Activated CD4-positive, alpha-beta T cell treated with anti-CD3 and anti-CD28 coated beads, Interleukin-2, amount 10 ng/mL, durations not matched to agents 7 days and 5 days (primary cell): ENCODE data around the gene LPAR2. TPM values are rescaled to one million over a fixed set of nuclear protein-coding genes. Genes with fewer than 3 reads are reported as not detected.

ENCODE experiments used
- CTCF ChIA-PET: fragments of 350-600 bp; sonication (Branson Sonifier 250); formaldehyde crosslinking; loops from one replicate; lab custom pipeline; 2021; ENCODE audit warnings: antibody characterized with exemption; lab: Charles Lee
- POLR2A ChIA-PET: fragments of 350-600 bp; sonication (Branson Sonifier 250); formaldehyde crosslinking; loops from one replicate; lab custom pipeline; 2021; ENCODE audit warnings: antibody characterized with exemption; lab: Charles Lee
- DNase-seq: peaks from one replicate; pipeline ENCODE4 v3.0.0-alpha.2; 2020
- H3K27ac Mint-ChIP-seq: one replicate; pipeline ENCODE4 v1.8.0; 2021; ENCODE audit warnings: mild to moderate bottlenecking, moderate library complexity, mixed read lengths
- H3K27me3 Mint-ChIP-seq: one replicate; pipeline ENCODE4 v1.8.0; 2021; ENCODE audit warnings: mixed read lengths
- H3K36me3 Mint-ChIP-seq: one replicate; pipeline ENCODE4 v1.8.0; 2021; ENCODE audit warnings: low read depth, mixed read lengths
- H3K4me1 Mint-ChIP-seq: one replicate; pipeline ENCODE4 v1.8.0; 2021; ENCODE audit warnings: mixed read lengths
- H3K4me3 Mint-ChIP-seq: one replicate; pipeline ENCODE4 v1.8.0; 2021; ENCODE audit warnings: mild to moderate bottlenecking, moderate library complexity, mixed read lengths
- H3K9me3 Mint-ChIP-seq: one replicate; pipeline ENCODE4 v1.8.0; 2021; ENCODE audit warnings: mixed read lengths
- total RNA-seq, 2 experiments: library from RNA; stranded (reverse); gene quantifications; one replicate each; pipeline ENCODE4 v1.2.3, GENCODE V29; 2021

Gene LPAR2
- total RNA-seq, 2 experiments from 2014 or later = 54.1 to 59.4 TPM

DNA sequence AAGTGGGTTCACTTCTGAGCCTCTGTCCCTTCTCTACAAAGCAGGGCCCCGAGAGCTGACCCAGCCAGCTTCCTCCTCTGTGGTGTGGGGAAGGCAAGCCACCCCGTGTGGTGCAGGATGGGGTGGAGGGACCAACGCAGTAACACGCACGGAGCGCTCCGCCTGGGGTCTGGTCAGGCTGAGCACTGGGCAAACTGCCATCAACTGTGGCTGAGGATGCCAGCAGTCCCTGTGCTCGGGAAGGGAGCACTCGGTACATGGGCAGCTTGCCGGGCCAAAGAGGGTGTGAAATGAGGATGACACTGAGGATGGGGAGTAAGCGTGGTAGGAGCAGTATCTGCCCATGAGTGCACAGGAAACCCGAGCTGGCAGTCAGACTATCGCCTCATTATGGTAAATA lies 23.1 kb upstream of the LPAR2 start:
- Mint-ChIP-seq H3K27ac (no peak overlapping the region), H3K36me3 (peaks cover 54% of the 10 kb centered on the region), H3K4me1 (no peaks in the 10 kb centered on the region), H3K27me3 (no peaks in the 10 kb centered on the region), H3K4me3 (no peak overlapping the region), H3K9me3 (no peaks in the 10 kb centered on the region)
- CTCF ChIA-PET = interaction anchor here (0.7 to 2.5 kb wide), 4 partner anchors 9 to 559 kb away, joined by 3 to 6 read pairs (median 4); no protein-coding TSS in a partner anchor
- DNase-seq = no peak
- POLR2A ChIA-PET = interaction anchor here (0.5 kb wide), 1 partner anchor 317 kb away, joined by 4 read pairs; no protein-coding TSS in a partner anchor

DNA sequence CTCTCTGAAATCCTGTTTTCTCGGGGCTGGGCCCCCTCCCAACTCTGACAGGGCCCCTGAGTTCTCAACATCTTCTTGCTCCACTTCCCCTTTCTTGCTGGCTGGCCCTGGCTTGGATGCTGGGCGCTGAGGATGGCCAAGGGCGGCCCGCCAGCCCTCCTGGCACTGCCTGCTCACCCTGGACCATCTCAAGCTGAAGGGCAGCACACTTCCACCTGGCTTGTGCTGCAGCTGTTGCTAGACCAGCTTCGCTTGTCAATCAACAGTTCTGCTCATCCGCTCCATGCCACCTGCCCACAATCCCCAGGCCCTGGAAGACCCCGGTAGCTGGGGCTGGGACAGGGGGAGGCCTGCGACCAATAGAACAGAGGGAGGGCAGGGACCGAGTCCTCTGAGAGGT lies 22.3 kb upstream of the LPAR2 start:
- no peaks in the 10 kb centered on the region for H3K4me1 Mint-ChIP-seq
- no peak overlapping the region for H3K4me3 Mint-ChIP-seq
- H3K27ac Mint-ChIP-seq = peak overlapping the region; percentile 50
- CTCF ChIA-PET = interaction anchor here (0.5 to 2.5 kb wide), 3 partner anchors 10 to 320 kb away, joined by 3 to 6 read pairs (median 5); no protein-coding TSS in a partner anchor
- no peak for DNase-seq
- H3K9me3 Mint-ChIP-seq = no peaks in the 10 kb centered on the region
- POLR2A ChIA-PET = interaction anchor here (0.5 kb wide), 1 partner anchor 317 kb away, joined by 4 read pairs; no protein-coding TSS in a partner anchor
- no peaks in the 10 kb centered on the region for H3K27me3 Mint-ChIP-seq
- peaks cover 58% of the 10 kb centered on the region for H3K36me3 Mint-ChIP-seq

DNA sequence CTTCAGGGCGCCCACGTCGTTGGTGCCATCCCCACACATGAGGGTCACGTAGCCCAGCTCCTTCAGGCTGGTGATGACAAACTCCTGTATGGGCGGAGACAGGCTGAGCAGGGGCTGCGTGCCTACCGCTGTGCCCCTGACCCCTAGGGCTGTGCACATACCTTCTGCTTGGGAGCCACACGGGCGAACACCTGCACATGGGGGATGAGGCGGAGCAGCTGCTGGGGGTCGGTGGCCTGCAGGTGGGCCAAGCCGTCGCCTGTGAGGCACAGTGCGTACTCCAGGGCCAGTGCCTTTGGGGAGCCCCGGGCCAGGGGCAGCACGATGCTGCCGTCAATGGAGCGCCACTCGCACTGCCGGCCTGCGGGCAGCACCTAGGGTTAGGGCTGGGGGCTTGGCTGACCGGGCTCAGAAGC lies 21.6 kb upstream of the LPAR2 start:
- no peak overlapping the region for H3K4me3 Mint-ChIP-seq
- H3K36me3 Mint-ChIP-seq = peaks cover 59% of the 10 kb centered on the region
- DNase-seq = no peak
- no peak overlapping the region for H3K27ac Mint-ChIP-seq
- ChIA-PET POLR2A (no interaction called here), CTCF (interaction anchor here (1.6 to 2.5 kb wide), 2 partner anchors 8 to 11 kb away, joined by 4 to 5 read pairs; no protein-coding TSS in a partner anchor)
- no peaks in the 10 kb centered on the region for H3K27me3 Mint-ChIP-seq
- H3K4me1 Mint-ChIP-seq = peaks cover 1% of the 10 kb centered on the region
- H3K9me3 Mint-ChIP-seq = no peaks in the 10 kb centered on the region

DNA sequence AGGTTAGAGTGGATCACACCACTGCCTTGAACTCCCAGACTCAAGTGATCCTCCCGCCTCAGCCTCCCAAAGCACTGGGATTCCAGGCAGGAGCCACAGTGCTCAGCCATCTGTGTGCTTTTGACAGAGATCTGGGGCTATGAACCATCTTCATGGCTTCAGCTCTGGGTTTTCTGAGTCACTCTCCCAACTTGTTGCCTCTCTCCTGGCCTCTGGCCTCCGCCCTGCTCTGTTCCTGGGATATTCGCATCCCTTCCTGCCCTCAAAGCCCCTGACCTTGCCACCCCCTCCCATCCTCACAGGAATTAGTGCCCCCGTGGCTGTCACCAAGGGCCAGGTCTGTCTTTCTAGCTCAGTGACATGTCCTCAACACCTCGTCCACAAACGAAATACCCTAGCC lies 21.1 kb upstream of the LPAR2 start:
- Mint-ChIP-seq H3K4me3 (no peak overlapping the region), H3K36me3 (peaks cover 58% of the 10 kb centered on the region), H3K27ac (no peak overlapping the region), H3K27me3 (no peaks in the 10 kb centered on the region), H3K4me1 (peaks cover 2% of the 10 kb centered on the region), H3K9me3 (no peaks in the 10 kb centered on the region)
- POLR2A ChIA-PET = no interaction called here
- DNase-seq = no peak
- CTCF ChIA-PET = interaction anchor here (1.6 to 2.5 kb wide), 2 partner anchors 9 to 11 kb away, joined by 4 to 5 read pairs; no protein-coding TSS in a partner anchor

DNA sequence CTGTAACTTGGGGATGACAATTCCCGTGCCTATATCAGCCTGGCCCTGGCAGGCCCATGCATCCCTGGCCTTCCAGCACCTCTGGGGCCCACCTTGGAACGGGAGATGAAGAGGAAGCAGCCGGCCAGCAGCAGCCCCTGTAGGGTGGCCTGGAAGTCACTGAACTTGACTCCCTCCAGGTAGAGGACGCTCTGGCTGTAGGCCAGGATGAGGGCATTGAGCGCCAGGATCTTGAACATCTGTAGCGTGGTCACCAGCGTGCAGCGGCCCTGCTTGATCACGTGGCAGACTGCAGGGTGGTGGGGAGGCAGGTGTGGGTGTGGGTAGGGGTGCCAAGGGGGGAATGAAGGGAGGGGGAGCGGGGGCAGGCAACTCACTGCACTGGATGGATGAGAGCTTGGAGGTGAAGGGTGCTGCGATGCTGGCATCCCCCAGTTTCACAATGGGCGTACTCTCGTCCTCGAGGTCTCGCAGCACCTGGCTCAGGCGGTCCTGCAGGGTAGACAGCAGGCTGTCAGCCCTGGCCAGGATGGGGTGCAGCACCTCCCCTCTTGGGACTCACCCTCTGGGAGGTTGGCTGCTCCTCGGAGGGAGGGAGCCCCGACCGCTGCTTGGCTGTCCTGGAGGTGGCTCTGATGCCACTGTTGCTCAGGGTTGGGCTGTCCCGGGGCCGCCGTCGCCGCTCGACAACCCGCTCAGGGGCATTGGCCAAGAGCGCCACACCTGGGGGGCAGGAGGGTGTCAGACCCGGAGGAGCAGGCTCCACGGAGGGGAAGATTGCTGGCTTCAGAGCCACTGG lies 19.2 kb upstream of the LPAR2 start:
- Mint-ChIP-seq H3K36me3 (peaks cover 50% of the 10 kb centered on the region), H3K9me3 (no peaks in the 10 kb centered on the region), H3K27me3 (no peaks in the 10 kb centered on the region), H3K27ac (no peak overlapping the region), H3K4me1 (peaks cover 9% of the 10 kb centered on the region), H3K4me3 (no peak overlapping the region)
- DNase-seq = no peak
- ChIA-PET CTCF (no interaction called here), POLR2A (no interaction called here)

DNA sequence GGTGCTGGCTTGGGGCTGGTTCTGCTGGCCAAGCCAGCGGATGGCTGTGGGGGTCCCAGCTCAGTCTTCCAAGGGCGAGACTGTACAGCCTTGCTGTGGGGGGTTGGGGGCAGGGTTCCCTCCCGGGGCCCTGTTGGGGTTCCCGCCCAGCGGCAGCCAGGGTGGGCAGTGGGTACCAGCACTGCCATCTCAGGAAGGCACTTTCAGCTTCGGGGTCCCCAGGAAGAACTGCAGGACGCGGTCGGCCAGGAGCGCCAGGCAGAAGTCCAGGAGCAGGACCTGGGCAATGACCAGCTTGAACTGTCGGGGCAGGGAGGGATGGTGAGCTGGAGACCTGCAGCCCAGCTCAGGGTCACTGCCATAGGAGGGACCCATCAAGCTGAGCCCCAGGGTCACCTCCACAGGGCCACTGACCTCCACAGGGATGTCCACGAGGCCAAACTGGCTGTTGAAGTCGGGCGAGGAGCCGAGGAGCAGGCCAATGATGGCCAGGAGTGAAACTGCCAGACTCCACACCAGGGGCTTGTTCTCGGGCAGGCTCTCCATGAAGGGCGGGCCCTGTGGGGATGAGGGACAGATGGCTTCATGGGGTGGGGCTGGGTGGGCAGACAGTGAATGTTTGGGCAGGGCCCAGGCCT lies 17.3 kb upstream of the LPAR2 start:
- DNase-seq = no peak
- CTCF ChIA-PET = interaction anchor here (2.6 to 3.1 kb wide), 2 partner anchors 16 to 113 kb away, joined by 16 to 19 read pairs; no protein-coding TSS in a partner anchor
- peaks cover 16% of the 10 kb centered on the region for H3K4me1 Mint-ChIP-seq
- H3K27me3 Mint-ChIP-seq = no peaks in the 10 kb centered on the region
- H3K9me3 Mint-ChIP-seq = no peaks in the 10 kb centered on the region
- POLR2A ChIA-PET = no interaction called here
- peaks cover 40% of the 10 kb centered on the region for H3K36me3 Mint-ChIP-seq
- no peak overlapping the region for H3K27ac Mint-ChIP-seq
- H3K4me3 Mint-ChIP-seq = no peak overlapping the region

DNA sequence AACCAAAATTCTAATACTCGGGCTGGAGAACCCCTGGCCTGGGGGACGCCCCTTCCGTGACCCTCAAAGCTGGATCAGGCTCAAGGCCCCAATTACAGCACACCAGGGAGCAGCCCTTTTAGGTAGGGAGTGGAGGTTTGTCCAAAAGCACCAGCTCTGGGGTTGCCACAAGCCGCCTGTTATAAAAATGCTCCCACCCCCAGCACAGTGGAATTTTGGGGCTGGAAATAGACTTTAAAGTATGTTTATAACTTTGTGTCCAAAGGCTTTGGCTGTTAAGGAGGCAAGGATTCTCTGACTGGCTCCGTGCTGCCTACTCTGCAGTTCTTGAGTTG lies 16.0 kb upstream of the LPAR2 start:
- CTCF ChIA-PET = interaction anchor here (0.6 to 3.1 kb wide), 18 partner anchors 8 to 112 kb away, joined by 3 to 19 read pairs (median 4); partner anchors contain the start of genes ATP13A1 and PBX4

DNA sequence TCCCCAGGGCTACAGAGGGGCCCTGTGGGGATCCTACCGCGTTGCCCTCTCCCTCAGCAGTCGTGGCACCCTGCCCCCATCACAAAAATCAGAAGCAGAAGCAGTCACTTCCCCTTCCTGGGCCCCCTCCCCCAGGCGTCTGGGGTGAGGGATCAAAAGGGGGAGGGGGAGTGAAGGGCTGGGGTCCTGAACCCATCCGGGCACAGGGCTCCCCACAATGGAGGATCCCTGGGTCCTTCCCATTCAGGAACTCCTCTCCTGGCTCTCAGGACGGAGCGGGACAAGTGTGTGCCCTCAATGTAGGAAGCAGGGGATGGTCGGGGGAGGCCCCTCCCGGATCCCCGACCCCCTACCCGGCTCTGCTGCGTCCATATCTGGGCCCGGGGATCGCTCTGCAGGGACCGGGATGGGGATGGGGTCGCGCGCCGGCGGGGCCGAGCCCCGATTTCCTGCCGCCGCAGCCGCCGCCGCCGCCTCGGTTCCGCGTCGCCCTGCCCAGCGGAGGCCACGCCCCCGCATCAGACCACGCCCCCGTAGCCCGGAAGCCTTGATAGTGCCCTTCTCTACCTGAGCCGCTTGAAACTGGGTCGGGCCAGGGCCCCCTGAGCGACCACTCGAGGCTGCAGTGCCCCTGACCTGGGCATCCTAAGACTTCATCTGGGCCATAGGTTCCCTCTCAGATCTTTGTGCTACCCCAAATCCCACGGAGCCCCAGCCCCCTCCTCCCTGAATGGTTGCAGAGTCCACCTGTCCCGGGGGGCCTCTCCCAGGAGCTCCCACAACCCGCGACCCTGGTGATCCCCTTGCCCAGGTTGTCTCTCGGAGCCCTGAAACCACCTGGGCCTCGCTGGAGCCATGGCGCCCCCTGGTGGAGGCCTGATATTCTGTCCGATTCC lies 15.4 kb upstream of the LPAR2 start, which contains the start of gene GMIP:
TSS of gene GMIP (minus strand) at position 500 of the 896 bp plus-strand sequence. CDS start at position 372, 128 bp downstream.
- Mint-ChIP-seq H3K9me3 (no peaks in the 10 kb centered on the region), H3K27ac (peak within 1 kb of the TSS; percentile 95), H3K4me3 (peak within 1 kb of the TSS; percentile 87), H3K27me3 (no peaks in the 10 kb centered on the region), H3K36me3 (peaks cover 41% of the 10 kb centered on the region), H3K4me1 (peaks cover 21% of the 10 kb centered on the region)
- ChIA-PET CTCF (interaction anchor here (0.6 to 3.1 kb wide), 20 partner anchors 9 to 114 kb away, joined by 3 to 19 read pairs (median 4); partner anchors contain the start of genes ATP13A1, PBX4 and YJEFN3), POLR2A (interaction anchor here (0.7 kb wide), 1 partner anchor 21 kb away, joined by 7 read pairs; no protein-coding TSS in a partner anchor)
- DNase-seq = peak; percentile 88

More for the DNA sequence above, 16.0 kb upstream of the LPAR2 start:
- Mint-ChIP-seq H3K9me3 (no peaks in the 10 kb centered on the region), H3K4me1 (peaks cover 21% of the 10 kb centered on the region), H3K36me3 (peaks cover 40% of the 10 kb centered on the region), H3K4me3 (peak overlapping the region; percentile 87), H3K27me3 (no peaks in the 10 kb centered on the region), H3K27ac (peak overlapping the region; percentile 95)
- no peak for DNase-seq
- POLR2A ChIA-PET = interaction anchor here (0.7 kb wide), 1 partner anchor 20 kb away, joined by 7 read pairs; no protein-coding TSS in a partner anchor

DNA sequence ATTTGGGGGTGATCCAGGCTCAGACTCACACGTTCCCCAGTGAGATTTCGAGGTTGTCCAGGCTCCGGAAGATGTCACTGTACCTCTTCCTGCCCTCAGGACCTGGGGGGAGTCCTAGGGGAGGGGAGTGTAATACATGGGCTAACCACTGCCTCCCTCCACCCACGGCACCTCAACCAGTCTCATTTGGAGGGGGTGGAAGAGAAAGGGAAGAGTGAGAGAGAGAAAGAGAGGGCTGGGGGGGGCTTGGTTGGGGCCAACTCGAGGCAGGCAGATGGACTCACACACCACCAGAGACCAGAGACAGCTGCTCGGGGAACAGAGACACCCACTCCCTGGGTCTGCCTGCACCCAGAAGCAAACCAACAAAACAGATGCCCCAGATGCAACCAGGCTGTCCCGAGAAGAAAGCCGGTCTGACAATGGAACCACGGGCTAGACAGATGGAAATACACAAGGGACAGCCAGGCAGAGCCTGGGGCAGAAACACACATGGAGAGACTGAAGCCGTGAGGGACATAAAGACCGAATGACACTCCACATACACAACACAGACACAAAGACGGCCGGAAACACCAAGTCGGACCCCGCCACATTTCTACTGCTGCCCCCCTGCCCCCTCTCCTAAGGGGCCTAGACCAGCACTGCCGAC lies 14.6 kb upstream of the LPAR2 start:
- Mint-ChIP-seq H3K36me3 (peaks cover 43% of the 10 kb centered on the region), H3K4me1 (peaks cover 21% of the 10 kb centered on the region), H3K27me3 (no peaks in the 10 kb centered on the region), H3K27ac (peak overlapping the region; percentile 95), H3K9me3 (no peaks in the 10 kb centered on the region), H3K4me3 (peak overlapping the region; percentile 87)
- ChIA-PET POLR2A (no interaction called here), CTCF (interaction anchor here (0.6 kb wide), 1 partner anchor 128 kb away, joined by 3 read pairs; no protein-coding TSS in a partner anchor)
- peak; percentile 42 for DNase-seq

DNA sequence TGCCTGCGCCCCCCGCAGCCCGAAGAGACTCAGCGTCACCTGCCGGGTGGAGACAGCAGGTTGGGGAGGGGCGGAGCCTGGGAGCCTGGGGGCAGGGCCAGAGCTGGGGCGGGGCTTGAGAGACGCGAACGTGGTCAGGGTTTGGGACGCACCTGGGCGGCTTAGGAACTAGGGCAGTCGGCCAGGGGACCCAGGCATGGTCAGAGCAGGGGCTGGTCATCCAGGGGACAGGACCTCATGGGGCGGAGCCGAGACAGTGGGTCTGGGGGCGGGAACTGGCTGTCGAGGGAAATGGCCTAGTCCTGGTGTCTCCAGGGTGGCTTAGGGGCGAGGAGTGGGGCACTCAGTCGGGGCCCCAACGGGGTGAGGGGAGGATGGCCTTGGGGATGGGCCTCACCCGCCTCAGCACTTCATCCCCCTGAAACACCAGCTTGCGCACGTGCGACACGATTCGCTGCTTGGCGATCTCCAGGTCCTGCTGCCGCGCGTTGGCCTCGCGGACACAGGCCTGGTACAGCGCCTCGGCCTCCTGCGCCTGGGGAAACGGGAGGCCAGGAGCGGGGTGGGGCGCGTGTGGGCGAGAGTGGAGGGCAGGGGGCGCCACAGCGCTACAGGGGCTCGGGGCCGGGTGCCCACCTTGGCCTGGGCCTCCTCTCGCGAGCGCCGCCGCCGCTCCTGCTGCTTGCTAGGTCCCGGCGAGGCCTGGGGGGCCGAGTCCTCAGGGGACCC lies 9.7 kb upstream of the LPAR2 start:
- H3K36me3 Mint-ChIP-seq = peaks cover 67% of the 10 kb centered on the region
- DNase-seq = no peak
- peaks cover 34% of the 10 kb centered on the region for H3K4me1 Mint-ChIP-seq
- no peak overlapping the region for H3K4me3 Mint-ChIP-seq
- CTCF ChIA-PET = no interaction called here
- no peak overlapping the region for H3K27ac Mint-ChIP-seq
- no peaks in the 10 kb centered on the region for H3K9me3 Mint-ChIP-seq
- POLR2A ChIA-PET = no interaction called here
- no peaks in the 10 kb centered on the region for H3K27me3 Mint-ChIP-seq

DNA sequence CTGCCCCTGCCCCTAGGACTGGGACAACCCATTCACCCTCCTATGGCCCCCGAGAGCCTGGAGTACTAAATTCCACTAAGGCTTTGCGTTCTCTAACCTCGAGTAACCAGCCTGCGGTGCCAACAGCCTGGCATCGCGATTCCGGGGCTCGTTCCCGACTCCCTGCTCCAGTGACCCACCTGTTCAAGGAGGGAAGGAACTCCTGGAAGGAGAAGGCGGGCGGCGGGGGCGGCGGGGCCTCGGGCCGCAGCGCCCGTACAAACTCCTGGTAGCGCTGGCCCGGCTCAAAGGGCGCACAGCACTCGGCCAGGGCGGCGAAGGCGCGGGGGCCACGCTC lies 9.1 kb upstream of the LPAR2 start:
- H3K36me3 Mint-ChIP-seq = peaks cover 64% of the 10 kb centered on the region
- H3K27me3 Mint-ChIP-seq = no peaks in the 10 kb centered on the region
- no peak overlapping the region for H3K4me3 Mint-ChIP-seq
- ChIA-PET POLR2A (no interaction called here), CTCF (no interaction called here)
- H3K9me3 Mint-ChIP-seq = no peaks in the 10 kb centered on the region
- H3K27ac Mint-ChIP-seq = no peak overlapping the region
- peaks cover 31% of the 10 kb centered on the region for H3K4me1 Mint-ChIP-seq
- no peak for DNase-seq
